Astrocyte of the spinal cord (primary cell): Measurements from ENCODE around the gene RGS6.

ENCODE experiments used
- DNase-seq: peaks from one replicate; pipeline ENCODE4 v3.0.0; 2011; ENCODE audit warnings: low read depth, low spot score
- H3K4me3 ChIP-seq: 2 replicates; pipeline ENCODE4 v1.5.1; 2011; ENCODE audit warnings: low read depth, mild to moderate bottlenecking, low read length, moderate library complexity
- in situ Hi-C: cut with HindIII; loops from 2 replicates; pipeline ENCODE4 v1.10.0; 2017; ENCODE audit warnings: low sequenced_read_pairs
- TF ChIP-seq, protein P1 (sequence below): IDR thresholded peaks from 2 replicates; pipeline ENCODE4 v1.5.1; 2012; ENCODE audit warnings: low read depth, mild to moderate bottlenecking, low read length, inconsistent platforms

Gene RGS6

DNA sequence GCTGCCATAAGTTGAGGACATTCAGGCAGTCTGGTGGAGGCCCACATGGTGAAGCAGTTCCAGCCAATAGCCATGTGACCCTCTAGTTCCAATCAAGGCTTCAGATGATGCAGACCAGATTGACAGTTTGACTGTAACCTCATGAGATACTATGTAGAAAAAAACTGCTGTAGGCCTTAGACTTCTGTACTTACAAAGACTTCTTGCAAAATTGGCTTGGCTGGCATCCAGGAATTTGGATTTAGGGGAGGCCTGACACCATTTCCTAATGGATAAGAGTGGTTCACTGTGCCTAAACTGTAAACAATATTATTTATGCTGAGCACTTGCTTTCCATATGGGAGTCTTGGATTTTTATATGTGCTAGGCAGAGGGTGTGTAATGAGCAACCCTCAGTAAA is 76.4 kb downstream of the RGS6 start:
- in situ Hi-C loops, result no loop called here
- TF ChIP-seq, protein P1, sequence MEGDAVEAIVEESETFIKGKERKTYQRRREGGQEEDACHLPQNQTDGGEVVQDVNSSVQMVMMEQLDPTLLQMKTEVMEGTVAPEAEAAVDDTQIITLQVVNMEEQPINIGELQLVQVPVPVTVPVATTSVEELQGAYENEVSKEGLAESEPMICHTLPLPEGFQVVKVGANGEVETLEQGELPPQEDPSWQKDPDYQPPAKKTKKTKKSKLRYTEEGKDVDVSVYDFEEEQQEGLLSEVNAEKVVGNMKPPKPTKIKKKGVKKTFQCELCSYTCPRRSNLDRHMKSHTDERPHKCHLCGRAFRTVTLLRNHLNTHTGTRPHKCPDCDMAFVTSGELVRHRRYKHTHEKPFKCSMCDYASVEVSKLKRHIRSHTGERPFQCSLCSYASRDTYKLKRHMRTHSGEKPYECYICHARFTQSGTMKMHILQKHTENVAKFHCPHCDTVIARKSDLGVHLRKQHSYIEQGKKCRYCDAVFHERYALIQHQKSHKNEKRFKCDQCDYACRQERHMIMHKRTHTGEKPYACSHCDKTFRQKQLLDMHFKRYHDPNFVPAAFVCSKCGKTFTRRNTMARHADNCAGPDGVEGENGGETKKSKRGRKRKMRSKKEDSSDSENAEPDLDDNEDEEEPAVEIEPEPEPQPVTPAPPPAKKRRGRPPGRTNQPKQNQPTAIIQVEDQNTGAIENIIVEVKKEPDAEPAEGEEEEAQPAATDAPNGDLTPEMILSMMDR, result no peak
- no peak for DNase-seq

DNA sequence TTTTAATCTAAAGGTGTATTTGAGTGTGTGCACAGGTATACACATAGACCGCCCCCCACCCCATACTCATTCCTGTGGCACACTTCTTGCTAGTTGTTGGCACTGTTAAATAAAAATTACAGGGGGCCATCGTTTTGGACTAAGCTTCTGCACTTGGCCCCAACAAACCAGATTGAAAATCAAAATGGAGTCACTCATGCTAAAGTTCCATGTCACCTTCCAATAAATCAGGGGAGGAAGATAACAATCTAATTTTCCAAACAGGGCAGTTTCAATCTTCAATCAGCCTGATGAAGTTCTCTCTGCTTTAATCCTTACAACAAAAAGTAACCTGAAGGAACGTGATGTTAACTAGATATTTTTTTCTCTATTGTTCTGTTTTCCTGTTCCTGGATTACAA is 78.2 kb downstream of the RGS6 start:
- no peak overlapping the region for H3K4me3 ChIP-seq
- in situ Hi-C loops, result no loop called here

More for the DNA sequence above, 76.4 kb downstream of the RGS6 start:
- no peak overlapping the region for H3K4me3 ChIP-seq

DNA sequence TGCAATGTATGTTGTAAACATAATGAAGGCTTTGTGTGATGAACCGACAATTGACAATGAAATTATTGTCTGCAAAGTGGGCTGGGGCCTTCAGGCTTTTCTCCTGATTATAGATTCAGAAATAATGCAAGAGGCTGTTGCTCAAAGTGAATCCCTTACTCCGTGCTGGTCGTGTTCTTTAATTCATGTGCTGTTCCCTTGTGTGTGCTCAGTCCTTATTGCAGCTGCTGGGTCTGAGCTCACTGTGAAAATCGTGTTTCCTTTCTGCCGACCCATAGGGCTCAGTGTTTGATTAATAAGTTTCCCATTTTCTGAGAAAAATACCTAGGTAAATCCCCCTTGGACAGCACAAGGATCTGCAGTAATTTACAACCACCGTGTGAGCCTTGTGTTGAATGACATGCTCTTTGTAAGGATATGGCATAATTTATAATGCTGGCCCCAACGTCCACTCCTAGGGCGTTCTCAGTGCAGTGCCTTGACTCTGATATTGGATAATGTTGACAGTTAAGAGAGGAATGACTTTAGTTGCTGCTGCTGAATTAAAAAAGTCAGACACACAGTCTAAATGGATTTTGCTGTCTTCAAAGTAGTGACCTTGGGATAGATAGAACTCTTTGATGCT is 81.6 kb downstream of the RGS6 start:
- in situ Hi-C loops, result no loop called here
- H3K4me3 ChIP-seq, result no peak overlapping the region
- TF ChIP-seq, protein P1, result no peak
- DNase-seq, result no peak

More for the DNA sequence above, 78.2 kb downstream of the RGS6 start:
- TF ChIP-seq, protein P1, result no peak
- no peak for DNase-seq

DNA sequence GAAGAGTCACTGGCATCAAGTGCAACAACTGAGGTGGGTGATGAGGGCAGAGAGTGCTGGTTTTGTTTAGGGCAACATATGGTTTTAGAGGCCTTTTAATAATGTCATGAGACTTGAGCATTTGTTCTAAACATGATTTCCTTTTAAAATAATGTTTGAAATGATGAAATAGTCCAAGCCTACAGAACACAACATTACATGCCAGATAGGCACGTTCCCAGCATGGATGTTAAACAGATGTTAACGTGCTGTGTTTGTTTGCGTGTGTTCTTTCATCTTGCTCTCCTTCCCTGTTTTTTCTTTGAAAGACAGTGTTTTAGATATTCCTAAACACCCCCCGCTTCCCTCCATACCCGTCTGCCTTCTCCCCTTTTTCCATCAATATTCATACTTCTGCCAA is 82.3 kb downstream of the RGS6 start:
- in situ Hi-C loops, result no loop called here
- TF ChIP-seq, protein P1, result no peak
- DNase-seq, result no peak
- H3K4me3 ChIP-seq, result no peak overlapping the region

DNA sequence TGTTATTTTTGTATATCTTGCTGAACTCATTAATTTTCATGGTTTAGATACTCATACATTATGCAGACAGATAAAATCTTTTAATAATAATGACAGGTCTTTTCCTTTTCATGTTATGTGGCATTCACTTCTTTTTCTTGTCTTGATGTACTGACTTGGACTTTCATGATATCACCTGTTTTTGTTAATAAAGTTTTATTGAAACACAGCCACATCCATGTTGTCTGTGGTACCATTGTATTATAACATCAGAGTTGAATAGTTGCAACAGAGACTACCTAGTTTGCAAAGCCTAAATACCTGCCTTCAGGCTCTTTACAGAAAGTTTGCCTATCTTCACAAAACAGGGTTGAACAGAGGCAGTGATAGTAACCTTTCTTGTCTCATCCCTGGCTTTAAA is 85.1 kb downstream of the RGS6 start:
- TF ChIP-seq, protein P1, result no peak
- in situ Hi-C loops, result no loop called here

DNA sequence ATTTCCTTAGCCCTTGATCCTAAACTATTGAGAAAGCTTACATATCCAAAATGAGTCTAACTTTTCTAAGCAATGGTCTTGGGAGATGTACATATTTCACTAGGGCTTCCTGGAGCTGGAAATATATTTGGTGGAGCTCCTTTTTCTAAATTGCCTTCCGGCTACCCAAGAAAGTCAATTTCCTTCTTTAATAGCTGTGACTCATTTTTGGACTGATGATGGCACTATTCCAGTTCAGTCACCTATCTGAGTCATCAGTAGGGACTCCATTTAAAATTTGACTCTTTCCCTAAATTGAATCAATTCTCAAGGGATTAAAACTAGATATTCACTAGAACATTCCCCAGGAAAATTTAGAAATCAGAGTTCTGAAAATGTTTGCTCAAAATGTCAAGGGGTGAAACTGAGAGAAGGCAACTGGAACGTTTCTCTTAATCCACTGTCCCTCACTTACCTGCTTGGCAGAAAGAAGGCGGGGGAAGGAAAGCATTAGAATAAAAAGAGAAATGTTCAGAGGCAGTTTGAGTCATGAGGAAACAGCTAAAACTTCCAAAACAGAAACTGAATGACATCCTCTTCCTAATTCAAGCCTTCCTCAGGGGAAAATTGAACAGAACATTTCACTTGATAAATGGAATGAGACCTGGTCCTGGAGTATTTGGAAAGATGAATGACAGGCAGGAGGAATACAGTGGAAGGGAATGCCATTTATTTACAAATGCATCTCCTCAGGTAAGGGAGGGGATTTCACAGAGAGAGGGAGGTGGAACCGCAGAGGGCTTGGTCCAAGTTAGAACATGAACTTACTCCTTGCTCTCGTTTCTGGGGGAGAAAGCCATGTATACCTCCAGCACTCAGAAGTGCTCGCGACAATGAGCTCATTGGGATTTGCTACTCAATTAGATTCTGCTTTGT is 91.2 kb downstream of the RGS6 start:
- in situ Hi-C loops, result no loop called here
- TF ChIP-seq, protein P1, result no peak
- no peak overlapping the region for H3K4me3 ChIP-seq
- DNase-seq, result no peak

More for the DNA sequence above, 85.1 kb downstream of the RGS6 start:
- DNase-seq, result no peak
- no peak overlapping the region for H3K4me3 ChIP-seq
